GM12872 (cell line): ENCODE data around the gene GRIA1.

ENCODE experiments used
- CTCF ChIP-seq: IDR thresholded peaks from 3 replicates; pipeline ENCODE4 v1.5.1; 2011; ENCODE audit warnings: low read depth, mild to moderate bottlenecking, low read length, moderate library complexity; ENCODE audit not compliant: insufficient read depth

GRIA1 gene

DNA sequence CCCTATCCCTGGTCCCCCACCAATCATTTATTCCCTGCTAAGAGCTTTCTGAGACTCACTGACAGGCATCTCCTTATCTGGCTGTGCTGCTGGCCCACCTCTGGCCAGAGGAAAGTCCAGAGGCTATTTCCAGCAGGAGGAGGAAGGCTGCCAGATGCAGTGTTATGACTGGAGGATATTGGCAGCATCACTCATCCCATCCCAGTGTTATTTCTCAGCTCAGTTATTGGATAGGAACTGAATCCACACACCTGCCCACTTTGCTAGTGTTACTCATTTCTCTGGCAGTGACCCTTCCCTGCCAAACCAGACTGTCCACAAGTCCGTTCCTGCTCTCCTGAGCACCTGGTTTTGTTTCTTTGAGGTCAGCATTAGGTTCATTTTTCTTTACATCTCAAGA is 228.2 kb downstream of the GRIA1 start:
- TF ChIP-seq CTCF, result no peak

GRCh38 chr5:153719324-153719723 is 228.9 kb downstream of the GRIA1 start:
- TF ChIP-seq CTCF, result no peak

- TF ChIP-seq CTCF, result no peak
These were observed 251.6 kb downstream of the GRIA1 start for GRCh38 chr5:153742060-153742459.

DNA sequence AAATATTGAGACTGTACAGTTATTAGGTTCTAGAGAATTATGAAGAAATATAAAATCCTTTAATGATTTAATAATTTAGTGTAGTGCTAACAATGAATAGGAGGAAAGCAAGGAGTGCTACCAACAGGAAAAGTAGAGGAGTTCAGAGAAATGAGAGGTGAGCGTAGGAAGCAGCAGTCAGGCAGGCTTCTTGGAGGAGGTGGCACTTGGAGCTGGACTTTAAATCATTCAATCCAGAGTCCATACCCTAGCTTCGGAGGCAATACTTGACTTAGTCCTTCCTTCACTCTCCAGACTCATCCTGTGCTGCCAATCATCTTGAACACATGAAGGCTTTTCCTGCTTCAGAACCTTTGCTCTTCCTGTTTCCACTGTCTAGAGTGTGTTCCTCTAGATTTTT is 254.3 kb downstream of the GRIA1 start:
- no peak for TF ChIP-seq CTCF

- TF ChIP-seq CTCF, result no peak
These were observed 255.4 kb downstream of the GRIA1 start for GRCh38 chr5:153745778-153746395.

DNA sequence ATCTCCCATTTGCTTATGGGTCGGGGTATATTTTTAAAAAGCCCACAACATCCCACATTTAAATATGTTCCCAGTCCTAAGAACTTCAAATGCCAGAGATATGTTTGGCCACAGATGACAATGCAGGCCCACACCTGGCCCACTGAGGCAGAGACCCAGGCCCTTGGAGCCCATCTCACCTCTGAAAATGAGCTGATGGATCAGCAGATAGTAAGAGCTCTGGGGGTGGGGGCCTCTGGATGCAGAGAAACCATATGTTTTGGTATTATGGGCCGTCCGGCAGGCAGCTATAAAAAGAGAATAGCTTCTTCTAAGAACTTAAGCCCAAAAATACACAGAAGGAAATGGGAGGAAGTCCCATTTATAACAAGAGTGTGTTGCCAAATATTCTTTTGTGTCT is 256.0 kb downstream of the GRIA1 start:
- no peak for TF ChIP-seq CTCF

DNA sequence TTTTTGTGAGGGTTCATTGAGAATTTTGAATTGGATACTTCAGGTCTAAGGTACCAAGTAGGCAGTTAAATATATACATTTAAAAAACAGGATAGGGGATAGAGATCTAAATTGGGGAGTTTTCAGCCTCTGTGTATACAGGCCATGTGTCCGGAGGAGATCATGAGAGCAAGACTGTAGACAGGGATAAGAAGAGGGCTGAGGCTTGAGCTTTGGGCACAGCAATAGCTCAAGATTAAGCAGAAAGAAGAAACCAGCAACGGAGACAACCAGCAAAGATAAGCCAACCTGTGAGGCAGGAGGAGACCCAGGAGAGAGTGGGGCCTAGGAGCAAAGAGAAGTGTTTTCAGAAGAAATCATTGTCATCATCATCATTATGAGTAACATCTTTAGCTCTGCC is 258.4 kb downstream of the GRIA1 start:
- TF ChIP-seq CTCF, result no peak

DNA sequence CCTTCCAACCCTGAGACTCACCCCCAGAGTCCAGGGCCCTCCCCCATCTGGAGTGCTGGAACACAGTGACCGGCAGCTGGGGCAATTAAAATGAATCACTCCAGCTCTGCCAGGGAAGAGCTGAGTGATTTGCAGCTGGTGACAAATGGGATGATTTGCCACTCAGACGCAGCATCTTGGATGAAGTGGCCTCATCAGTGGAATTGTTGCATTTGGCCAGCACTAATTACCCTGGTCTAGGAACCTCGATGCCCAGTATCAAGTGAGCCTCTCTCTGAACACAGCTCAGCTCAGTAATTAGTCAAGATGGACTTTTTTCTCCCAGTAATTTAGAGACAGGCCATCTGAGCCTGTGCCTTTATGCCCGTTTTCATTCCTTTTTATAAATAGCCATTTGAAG is 259.5 kb downstream of the GRIA1 start:
- no peak for TF ChIP-seq CTCF
